GM18520 (cell line): ENCODE results near the gene ARHGAP31.

ENCODE experiments used
- ATAC-seq: cut with Tn5 transposase; IDR thresholded peaks from one replicate; pipeline ENCODE4 v1.9.1; 2021; ENCODE audit not compliant: unreplicated experiment

Gene ARHGAP31

DNA sequence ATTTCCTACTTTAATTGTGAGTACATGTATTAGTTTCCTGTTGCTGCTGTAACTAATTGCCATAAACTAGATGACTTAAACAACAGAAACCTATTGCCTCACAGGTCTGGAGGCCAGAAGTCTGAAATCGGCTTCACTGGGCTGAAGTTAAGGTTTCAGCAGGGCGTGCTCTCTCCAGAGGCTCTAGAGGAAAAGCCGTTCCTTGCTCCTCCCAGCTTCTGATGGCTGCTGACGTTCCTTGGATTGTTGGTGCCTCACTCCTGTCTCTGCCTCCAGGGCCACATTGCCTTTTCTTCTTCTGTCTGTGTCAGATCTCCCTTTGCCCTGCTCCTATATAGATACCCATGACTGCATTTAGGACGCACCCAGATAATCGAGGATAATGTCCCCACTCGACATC is 80.9 kb downstream of the ARHGAP31 start:
- ATAC-seq: no peak

DNA sequence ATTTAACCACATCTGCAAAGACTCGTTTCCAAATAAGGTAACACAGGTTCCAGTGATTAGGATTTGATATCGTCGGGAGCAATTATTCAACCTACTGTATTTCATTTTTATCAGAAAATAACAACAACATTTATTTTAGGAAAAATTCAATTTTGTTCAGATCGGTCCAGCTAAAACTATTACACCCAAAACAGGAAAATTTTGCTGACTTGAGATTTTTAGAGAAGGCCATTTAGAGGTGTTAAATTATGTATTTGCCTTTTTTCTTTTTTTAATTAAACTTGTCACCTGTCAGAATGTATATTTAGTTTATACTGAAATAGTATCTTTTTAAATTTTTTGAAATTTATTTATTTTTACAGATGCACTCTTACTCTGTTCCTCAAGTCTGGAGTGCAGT is 81.3 kb downstream of the ARHGAP31 start:
- no peak for ATAC-seq

DNA sequence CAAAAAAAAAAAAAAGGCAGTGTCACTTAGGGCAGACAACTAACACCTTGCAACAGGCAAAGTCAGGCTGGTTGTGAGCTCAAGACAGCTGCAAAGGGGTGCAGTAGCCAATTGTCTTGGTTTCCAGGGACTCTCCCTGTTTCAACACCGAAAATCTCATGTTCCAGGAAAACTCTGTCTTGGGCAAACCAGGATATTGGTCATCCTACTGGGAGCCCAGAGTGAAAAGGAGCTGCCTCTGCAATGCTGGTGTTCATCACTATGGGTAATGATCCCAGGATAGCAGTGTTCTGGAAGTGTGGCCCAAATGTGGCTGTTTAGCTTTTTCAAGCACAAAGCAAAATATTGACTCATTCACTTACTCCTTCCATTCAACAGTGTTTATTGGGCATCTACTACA is 82.6 kb downstream of the ARHGAP31 start:
- no peak for ATAC-seq

DNA sequence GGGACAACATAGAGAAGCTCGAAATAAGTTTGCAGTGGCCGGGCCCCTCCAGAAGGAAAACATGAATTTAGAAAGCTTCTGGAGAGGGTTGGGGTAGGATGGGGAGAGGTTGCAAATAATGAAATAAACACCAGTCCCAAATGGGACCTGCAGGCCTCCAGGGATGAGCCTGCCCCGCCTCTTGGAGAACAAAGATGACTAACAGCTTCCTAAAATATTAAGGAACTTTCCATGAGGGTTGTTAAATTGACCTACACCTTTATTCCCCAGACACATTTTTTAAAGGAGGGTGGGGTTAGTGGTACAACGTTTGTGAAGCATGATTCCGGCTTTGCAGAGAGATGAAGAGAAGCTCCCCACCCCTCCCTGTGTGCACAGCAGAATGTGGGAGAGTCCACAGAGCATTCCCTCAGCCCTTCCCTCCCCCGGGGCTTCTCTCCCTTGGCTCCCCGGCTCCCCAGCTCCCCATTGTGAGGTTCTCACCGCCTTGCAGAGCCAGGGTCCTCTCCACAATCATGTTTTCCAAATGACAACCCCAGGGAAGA is 84.1 kb downstream of the ARHGAP31 start:
- ATAC-seq: no peak

DNA sequence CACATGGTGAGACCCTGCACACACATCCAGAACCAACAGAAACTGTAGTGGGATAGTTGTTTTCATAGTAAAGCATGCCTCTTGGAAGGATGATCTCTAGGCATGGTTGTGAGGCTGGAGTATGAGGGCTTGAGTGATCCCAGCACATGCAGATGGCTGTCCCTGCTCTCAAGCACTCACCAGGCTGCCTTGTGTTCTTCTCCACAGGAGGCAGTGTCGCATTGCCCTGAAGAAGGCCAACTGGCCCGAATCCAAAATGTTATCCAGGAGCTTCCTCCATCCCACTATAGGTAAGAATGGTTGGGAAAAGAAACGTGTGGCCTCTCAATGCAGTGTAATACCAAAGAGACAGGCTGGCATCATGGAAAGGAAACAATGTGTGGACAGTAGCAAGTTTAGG is 86.5 kb downstream of the ARHGAP31 start:
- ATAC-seq: no peak

DNA sequence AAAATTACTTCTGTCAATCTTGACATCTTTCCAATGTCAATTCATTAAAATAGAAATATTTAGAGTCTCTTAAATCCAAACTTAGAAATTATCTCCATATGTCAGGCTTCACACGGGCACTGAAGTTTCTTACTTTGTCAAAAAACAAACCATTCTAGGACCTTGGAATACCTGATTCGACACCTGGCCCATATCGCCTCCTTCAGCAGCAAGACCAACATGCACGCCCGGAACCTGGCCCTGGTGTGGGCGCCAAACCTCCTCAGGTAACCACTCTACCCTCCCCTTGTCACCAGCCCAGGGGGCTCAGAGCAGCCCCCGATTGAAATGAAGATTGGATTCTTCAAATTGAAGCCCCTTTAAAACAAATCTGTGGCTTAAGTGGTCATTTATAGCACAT is 88.0 kb downstream of the ARHGAP31 start:
- ATAC-seq: no peak

DNA sequence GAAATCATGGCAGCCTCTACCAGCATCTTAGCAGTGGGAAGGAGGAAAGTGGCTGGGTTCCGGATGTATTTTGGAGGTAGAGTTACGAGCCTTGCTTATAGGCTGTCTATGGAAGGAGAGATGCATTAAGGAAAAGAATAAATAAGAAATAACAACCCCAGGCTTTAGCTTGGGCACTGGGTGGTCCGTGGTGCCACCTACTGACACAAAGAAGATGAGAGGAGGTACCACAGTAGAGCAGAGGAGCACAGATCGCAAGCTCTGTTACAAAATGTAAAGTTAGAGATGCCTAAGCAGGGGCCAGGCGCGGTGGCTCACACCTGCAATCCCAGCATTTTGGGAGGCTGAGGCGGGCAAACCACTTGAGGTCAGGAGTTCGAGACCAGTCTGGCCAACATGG is 94.4 kb downstream of the ARHGAP31 start:
- no peak for ATAC-seq

DNA sequence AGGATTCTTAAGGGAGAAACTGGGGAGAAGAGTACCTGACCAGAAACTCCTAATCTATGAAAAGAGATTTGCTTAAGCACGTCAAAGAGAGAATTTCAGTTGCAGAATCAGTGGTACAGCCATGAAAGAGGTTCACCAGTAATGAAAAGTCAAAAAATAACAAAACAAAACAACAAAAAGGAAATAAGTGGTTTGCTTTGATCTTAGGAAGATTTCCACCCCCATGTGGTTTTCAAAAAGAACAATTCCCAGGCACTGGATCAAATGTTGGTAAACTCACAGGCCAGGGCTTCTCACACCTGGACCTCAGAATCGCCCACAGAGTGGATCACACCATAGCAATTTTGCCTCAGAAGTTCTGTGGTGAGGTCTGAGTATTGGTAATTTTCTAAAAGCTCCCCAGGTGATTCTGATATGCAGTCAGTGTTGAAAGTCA is 101.8 kb downstream of the ARHGAP31 start:
- peak; percentile 80 for ATAC-seq

DNA sequence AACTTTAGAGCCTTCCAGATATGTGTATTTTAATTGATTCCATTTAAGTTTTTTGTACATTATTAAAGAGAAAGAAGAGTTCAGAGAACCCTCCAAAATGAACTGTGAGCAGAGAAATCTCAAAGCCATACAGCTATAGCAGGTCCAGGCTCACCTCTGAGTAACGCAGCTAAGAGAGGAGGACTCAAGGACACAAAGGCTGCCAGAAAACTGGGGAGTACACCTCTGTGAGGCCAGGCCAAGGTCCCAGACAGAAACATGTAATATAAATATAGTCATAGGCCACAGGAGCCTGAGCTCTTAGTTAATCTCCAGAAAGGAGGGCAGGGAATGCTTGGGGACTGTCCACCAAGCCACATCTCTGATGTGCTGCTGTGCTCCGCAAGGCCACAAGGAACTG is 102.7 kb downstream of the ARHGAP31 start:
- no peak for ATAC-seq

DNA sequence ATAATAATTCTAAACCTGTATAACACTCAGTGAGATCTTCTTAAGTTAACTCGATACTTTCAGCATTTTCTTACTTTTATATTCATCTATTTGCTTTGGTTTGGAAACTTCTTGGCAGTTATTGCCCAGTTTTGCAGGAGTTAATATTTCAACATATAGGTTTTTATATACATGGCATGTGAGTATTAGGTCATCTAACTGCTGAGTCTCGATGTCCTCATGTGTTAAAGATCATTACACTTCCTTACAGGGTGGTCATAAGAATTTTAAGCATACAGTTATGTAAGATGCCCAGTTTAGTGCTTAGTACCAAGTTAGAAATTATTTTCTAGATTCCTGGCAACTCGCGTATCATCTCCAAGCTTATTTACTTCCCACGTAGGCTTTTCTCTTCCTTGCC is 106.3 kb downstream of the ARHGAP31 start:
- no peak for ATAC-seq

DNA sequence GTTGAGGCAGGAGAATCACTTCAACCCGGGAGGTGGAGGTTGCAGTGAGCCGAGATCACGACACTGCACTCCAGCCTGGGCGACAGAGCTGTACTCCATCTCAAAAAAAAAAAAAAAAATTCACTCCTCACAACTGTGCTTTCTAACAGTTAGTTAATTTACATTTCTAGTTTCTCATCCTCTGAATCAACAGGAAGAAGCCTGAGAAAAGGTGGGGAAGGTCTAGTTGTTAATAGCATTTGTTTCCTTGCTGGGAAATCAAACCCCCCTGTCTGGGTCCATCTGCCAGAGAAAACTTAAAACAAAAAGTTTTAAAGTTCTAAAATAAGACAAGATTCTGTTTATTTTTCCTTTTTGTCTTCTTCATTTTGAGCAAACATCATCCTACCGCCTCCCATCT is 106.9 kb downstream of the ARHGAP31 start:
- no peak for ATAC-seq

DNA sequence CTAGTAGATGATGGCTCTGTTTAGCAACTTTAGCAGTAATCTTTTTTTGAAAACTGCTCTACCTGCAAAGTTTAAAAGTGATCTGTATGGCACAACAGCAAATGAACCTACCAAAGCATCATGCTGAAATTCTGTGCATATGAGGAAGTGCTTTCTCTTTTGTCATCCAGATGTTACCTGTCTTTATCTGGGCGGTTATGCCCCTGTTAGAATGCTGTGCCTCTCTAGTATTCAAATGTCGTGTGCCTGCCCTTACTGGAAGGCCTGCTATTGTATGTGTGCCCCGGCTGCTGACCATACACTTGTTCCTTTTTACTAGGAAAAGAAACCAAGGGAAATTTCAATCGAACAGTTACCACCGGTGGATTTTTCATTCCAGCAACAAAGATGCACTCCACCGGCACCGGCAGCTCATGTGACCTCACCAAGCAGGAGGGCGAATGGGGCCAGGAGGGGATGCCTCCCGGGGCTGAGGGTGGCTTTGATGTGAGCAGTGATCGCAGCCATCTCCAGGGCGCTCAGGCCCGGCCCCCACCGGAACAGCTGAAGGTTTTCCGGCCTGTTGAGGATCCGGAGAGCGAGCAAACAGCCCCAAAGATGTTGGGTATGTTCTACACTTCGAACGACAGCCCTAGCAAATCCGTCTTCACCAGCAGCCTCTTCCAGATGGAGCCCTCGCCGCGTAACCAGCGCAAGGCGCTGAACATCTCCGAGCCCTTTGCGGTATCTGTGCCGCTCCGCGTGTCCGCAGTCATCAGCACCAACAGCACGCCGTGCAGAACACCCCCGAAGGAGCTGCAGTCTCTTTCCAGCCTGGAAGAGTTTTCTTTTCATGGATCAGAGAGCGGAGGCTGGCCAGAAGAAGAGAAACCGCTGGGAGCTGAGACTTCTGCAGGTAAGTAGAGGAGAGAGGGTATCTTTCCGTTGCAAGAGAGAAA is 107.6 kb downstream of the ARHGAP31 start:
- peak; percentile 54 for ATAC-seq

DNA sequence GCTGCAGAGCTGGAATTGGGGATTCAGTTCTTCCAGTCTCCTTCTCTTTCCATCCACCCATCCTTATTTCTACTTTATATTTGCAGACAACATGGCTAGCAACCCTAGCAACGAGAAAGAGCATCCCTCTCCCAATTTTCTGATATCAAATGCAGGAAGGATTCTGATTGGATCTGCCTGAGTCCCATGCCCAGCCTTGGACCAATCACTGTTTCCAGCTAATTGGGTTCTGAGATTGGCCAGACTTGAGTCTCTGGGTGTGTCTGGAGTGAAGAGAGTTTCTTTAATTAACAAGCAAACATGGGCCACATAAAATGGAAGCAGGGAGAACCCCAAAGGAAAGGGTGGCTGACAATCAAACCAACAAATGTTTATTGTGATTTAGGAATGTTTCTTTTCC is 108.6 kb downstream of the ARHGAP31 start:
- ATAC-seq: no peak

DNA sequence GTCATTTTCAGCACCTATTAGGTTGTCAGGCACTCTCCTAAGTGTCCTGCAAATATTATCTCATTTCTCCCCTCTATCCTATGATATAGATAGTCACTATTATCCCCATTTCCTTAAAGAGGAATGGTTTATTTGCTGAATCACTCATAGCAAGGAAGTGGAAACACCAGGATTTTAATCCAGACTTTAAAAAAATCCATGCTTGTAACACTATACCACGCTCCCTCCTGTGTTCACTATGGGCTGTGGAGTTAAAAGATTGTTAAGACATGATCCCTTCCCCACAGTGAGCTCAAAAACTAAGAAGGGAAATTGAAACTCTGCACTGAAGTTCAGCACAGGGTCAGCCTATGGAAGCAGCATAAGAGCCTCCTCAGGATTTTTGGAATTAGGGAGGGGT is 109.0 kb downstream of the ARHGAP31 start:
- no peak for ATAC-seq

DNA sequence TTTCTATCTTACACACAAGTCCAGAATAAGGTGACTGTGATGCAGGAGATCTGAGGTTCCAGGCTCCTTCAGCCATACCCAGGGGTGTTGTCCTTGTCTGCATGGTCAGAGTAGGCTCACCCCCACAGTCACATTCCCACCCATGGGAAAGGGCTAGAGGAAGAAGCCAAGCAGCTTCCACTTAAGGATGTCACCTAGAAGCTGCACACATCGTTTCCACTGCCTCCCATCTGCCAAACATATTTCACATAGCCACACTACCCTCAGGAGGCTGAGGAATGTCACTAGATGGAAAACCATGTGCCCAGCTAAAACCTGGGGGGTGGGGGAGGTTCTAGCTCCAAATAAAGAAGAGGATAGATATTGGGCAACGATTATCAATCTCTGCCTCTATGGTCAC is 111.1 kb downstream of the ARHGAP31 start:
- ATAC-seq: no peak

DNA sequence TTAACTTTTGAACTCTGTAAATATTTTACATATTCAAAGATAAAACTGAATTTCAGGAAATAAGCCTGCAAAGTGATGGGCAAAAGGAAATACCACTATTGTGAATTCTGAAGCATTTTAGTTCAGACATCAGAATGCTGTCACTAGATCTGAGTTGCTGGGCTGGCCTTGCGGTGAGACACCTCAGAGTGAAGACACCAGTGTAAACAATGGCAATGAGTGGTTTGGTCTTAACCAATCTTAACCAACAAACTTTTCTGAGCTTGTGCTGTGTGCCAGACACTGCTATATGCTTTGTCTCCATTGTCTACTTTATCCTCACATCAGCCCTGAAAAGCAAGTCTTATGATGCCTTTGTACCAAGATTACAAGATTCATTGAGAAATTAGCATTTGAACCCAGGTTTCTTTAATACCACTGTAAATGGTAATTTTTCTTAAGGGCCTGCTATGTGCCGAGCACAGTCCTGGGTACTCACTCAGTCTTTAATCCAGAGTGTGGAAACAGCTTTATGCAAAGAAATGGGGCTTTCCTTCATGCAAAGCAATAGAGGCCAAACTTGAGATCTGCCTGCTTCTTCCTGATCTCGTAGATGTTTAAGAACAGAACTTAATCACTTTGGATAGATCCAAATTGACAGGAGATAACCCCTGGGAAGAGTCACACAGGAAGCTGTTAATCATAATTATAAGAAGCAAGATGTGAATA is 114.2 kb downstream of the ARHGAP31 start:
- peak; percentile 79 for ATAC-seq

DNA sequence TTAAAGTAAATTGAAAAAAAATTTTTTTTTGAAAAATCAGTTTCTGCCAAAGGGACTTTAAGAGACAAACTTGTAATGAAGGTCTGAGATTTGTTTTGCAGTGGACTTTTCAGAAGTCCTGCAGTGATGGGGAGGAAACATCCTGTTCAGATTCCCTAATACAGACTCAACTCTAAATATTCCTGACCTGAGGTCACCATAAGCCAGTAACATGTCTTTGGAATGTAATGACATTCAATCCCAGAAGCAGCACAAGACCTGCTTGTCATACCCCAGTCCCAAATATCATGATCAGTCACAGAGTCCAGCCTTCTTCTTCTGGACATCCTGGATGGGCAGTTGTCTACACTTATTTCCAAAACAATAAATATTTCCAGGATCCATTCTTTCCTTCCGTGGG is 115.7 kb downstream of the ARHGAP31 start:
- no peak for ATAC-seq

DNA sequence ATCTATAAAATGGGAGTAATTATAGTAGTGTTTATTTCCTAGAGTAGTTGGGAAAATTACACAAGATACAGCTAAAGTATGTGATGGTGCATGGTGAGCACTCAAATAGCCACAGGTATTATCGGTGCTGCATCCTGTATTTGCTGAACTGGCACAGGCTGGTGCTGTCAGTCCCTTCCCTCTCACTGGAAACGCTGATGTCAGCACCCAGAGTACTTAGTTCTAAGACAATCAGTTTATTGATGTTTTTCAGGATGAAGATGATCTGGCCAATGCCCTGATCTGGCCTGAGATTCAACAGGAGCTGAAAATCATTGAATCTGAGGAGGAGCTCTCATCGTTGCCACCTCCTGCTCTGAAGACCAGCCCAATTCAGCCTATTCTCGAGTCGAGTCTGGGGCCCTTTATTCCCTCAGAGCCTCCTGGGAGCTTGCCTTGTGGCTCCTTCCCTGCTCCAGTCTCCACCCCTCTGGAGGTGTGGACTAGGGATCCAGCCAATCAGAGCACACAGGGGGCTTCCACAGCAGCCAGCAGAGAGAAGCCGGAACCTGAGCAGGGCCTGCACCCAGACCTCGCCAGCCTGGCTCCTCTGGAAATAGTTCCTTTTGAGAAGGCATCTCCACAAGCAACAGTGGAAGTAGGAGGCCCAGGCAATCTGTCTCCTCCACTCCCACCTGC is 119.6 kb downstream of the ARHGAP31 start:
- ATAC-seq: no peak

DNA sequence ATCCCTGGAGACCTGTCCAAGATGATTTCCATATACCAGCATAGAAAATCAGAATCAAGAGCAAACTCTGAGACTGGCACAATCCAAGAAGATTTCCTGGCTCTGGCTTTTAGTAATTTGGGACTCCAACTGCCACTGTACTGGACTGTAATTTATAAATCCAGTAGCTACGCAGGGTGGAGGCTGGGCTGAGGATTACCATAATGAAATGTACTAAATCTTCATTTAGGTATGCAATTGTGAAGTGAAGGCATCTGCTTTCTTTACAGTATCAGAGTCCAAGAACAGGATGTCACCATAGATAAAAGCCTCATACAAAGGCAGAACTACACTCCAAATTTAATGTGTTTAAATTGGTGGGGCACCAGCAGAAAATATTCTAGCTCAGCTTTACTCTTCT is 122.7 kb downstream of the ARHGAP31 start:
- no peak for ATAC-seq

DNA sequence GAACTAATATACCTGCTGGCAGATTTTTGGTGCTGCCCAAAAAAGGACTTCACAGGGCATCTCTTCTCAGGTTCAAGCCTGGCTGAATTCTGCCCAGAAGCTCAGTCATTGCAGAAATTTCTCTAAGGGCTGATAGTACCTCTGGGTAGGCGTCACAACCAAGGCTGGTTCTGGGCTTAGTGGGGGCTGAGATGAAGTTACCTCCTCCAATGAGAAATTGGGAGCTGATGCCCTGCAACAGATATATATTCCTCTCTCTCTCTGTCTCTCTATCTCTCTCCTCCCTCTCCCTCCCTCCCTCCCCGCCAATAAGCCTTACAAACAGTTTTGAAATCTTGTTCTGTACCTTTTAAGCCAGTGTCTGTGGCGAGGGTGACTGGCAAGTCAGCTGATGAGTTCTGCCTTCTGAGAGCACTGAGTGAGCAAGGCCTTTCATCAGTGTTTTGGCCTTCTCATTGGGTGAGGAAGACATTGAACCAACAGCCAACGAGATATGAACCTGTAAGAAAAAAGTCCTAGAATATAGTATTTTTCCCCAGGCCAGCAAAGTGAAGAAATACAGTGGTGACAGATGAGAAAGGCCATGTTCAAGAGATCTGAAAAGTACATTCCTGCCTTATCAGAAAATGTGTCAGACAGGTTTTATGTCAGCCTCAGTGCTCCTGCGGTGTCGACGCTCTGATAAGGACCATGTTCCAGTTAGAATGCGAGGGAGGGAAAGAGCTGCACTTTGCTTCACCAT is 123.8 kb downstream of the ARHGAP31 start:
- ATAC-seq: no peak

DNA sequence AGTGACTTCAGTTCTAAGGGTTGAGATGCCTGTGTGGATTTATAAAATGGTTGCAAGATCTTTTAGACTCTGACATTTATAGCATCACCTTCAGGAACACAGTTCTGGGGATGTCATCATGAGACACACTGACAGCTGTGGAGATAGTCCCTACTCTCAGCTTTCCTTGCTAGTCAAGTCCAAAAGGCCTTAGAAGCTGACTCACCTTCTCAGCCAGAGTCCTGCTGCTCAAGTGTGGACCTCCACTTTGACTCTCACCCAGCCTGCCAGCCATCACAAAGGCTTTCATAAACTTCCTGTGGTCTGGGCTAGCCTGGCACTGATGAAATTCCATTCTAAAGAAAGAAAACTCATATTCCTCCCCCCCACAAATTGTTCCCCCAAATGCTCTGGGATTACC is 124.5 kb downstream of the ARHGAP31 start:
- no peak for ATAC-seq
